GM12864 (cell line): Measurements from ENCODE around the gene MYF6.
"Not testable (repeated sequence)": the region's sequence is repeated elsewhere in the genome, so short reads cannot be mapped to it uniquely, and the experiment has no call there.

Experiments used
- DNase-seq: peaks from one replicate; pipeline ENCODE4 v3.0.0-alpha.2; 2011; ENCODE audit warnings: low read depth
- H3K4me3 ChIP-seq: 2 replicates; pipeline ENCODE4 v1.5.1; 2011; ENCODE audit warnings: mild to moderate bottlenecking, low read depth, low read length, control low read depth
- TF ChIP-seq, protein P1 (sequence below): IDR thresholded peaks from 2 replicates; pipeline ENCODE4 v1.5.1; 2011; ENCODE audit warnings: low read depth, mild to moderate bottlenecking, moderate library complexity, low read length, control low read depth, inconsistent platforms; ENCODE audit errors: missing control alignments

The MYF6 gene

DNA sequence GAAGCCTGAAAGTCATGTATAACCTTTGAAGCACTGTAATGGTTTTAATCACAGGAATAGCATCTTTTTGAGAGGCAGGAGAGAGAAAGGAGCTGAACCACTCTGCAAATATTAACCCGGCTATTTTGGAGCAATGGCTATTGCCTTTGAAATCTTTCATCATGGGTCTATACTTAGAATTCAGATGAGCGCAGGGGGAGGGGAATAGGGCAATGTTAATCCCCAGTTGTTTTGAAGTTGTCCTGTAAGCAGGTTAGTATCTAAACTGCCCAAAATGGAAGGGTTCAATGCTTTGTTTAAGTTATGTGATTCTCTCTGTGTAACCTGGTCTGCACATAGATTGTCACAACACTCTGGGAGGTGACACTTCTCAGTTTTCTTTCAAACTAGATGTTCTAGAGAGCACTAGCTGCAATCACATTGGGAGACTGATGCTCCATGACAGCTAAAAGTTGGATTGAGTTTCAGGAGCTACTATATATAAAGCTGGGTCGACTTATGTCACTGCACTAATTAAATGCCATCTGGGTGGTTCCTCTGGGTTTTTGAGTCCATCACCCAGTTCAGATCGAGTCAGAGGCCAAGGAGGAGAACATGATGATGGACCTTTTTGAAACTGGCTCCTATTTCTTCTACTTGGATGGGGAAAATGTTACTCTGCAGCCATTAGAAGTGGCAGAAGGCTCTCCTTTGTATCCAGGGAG lies at the start of gene MYF6:
Gene MYF6 (plus strand): TSS at position 509 of the 704 bp plus-strand sequence. CDS start 86 bp downstream, at position 595.
- H3K4me3 ChIP-seq = no peak within 1 kb of the TSS; the same call in 1 of the 2 replicates
- TF ChIP-seq, protein P1, sequence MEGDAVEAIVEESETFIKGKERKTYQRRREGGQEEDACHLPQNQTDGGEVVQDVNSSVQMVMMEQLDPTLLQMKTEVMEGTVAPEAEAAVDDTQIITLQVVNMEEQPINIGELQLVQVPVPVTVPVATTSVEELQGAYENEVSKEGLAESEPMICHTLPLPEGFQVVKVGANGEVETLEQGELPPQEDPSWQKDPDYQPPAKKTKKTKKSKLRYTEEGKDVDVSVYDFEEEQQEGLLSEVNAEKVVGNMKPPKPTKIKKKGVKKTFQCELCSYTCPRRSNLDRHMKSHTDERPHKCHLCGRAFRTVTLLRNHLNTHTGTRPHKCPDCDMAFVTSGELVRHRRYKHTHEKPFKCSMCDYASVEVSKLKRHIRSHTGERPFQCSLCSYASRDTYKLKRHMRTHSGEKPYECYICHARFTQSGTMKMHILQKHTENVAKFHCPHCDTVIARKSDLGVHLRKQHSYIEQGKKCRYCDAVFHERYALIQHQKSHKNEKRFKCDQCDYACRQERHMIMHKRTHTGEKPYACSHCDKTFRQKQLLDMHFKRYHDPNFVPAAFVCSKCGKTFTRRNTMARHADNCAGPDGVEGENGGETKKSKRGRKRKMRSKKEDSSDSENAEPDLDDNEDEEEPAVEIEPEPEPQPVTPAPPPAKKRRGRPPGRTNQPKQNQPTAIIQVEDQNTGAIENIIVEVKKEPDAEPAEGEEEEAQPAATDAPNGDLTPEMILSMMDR = no peak
- no peak for DNase-seq

DNA sequence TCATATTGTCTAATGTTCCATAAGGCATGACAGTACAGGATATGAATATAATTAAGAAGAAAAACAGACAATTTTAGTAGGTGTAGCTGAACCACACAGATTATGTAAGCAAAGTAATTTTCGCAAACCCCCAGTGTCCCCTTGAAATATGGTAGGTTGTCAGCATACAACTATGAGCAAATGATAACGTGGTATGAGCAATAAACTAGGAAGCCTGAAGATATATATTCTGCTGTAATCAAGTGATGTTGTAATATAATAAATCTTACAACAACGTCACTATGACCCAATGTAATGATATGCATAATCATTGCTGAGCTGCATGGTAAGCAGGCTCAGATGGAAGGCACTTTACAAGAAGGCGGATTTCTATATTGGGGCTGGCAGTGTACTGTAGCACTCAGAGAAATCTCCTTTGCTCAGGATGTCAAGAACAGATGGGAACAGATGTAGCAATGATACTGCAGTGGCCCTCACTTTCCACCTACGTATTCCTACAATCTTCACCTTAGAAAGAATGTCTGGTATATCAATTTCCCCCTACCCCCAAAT lies 47.8 kb upstream of the MYF6 start:
- no peak overlapping the region for H3K4me3 ChIP-seq
- TF ChIP-seq, protein P1 = no peak
- no peak for DNase-seq

DNA sequence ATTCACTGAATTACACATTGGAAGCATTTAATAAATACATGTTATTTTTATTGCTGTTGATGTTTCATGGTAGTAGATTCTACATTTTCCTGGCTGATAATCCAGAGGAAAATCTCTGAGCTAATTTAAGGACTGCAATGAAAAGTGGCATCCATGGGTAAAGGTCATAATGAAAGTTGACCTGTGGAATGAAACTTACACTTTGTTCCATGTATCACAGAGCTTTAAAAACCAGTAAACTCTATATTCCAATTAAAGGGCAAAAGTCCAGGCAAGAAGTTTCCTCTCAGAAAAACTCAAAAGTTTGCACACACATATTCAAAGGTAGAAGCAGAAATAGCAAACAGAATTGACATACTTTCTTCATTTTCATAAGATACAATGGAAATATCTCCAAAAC lies 44.8 kb upstream of the MYF6 start:
- TF ChIP-seq, protein P1 = no peak
- H3K4me3 ChIP-seq = no peak overlapping the region
- DNase-seq = no peak

DNA sequence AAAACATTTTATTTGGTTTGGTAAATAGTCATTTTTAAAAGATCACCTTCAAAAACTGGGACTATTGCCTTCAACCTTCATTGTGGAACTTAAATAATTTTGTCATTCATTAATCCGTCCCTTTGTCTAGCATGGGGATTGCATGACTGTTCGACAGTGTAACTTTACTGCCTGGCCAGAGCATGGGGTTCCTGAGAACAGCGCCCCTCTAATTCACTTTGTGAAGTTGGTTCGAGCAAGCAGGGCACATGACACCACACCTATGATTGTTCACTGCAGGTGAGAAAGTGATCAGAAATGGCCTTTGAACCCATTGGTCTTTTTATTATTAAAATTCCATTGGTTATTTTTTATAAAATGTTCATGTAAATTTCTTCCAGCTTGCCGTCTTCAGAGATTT lies 37.2 kb upstream of the MYF6 start:
- no peak overlapping the region for H3K4me3 ChIP-seq
- TF ChIP-seq, protein P1 = no peak
- DNase-seq = no peak

DNA sequence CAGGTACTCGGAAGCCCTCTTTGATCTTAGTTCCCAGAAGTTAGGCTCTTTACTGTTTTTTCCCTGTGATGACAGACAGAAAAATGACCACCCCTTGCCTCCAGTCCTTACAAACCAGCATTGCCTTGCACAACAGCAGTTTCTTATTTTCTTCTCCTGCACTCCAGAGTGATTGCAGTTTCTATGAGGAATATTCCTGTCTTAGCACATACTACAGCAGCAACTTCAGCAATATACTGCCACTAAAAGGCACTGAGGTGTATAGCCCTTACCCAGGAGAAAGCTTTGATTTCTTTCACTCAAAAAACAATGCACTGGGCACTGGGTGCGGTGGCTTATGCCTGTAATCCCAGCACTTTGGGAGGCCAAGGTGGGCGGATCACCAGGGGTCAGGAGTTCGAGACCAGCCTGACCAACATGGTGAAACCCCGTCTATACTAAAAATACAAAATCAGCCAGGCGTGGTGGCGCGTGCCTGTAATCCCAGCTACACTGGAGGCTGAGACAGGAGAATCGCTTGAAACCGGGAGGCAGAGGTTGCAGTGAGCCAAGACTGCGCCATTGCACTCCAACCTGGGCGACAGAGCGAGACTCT lies 31.3 kb upstream of the MYF6 start:
- not testable (repeated sequence) for H3K4me3 ChIP-seq, DNase-seq

DNA sequence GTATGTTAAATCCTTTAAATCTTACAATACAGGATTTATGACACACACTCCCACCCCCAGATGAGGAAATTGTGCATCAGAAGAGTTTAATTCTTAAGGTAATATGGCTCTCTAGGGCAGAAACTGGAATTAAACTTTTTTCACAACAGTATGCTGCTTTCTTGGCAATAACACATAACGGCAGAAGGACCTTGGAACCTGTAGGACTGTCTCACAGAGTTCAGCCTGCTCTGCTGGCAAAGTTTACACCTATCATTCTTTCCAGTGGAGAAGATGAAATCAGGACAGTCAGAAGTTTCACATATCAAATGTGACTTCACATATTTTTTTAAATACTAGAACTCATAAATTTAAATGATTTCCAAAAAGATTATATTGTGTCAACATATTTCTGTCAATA lies 30.6 kb upstream of the MYF6 start:
- no peak for DNase-seq
- TF ChIP-seq, protein P1 = no peak
- H3K4me3 ChIP-seq = no peak overlapping the region

DNA sequence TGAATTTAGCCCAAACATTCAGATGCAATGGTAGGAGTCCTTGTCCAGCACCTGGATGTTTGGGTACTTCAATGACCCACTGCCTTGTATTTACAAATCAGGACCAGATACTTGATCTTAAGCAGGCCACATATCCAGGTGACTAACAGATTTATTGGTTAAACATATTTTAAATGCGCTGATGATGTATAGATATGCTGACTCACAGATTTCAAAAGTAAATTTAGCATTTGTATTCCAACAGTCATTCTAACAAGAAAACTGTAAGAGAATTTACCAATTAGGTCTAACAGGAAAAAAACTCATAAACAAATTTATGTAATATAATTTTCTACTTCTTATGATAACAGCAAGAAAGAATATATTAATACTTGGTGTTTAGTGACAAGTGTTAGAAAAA lies 29.4 kb upstream of the MYF6 start:
- TF ChIP-seq, protein P1 = no peak
- H3K4me3 ChIP-seq = no peak overlapping the region
- DNase-seq = no peak
